ENCODE results near the gene TERF2IP. TPM values are rescaled to one million over a fixed set of nuclear protein-coding genes. Genes with fewer than 3 reads are reported as not detected.
A peak's percentile ranks its signal among the peaks of the same experiment; 100 is the strongest.

TERF2IP gene
- total and polyA plus RNA-seq, 9 of the 15 experiments (the other 6 are each of a cell fraction or from before 2014, with no cell fraction given), result 14.5 to 64.2 (median 47.0) TPM

- TF ChIP-seq NR0B1 (IDR thresholded peaks at IDR 0.05; ENCODE audit: partially characterized antibody), result no peak
- TF ChIP-seq ZNF354B (CRISPR knock-in tag; IDR thresholded peaks at IDR 0.05), result no peak
- TF ChIP-seq TEAD1 (CRISPR knock-in tag; IDR thresholded peaks at IDR 0.05), result peak; percentile 54 to 62; a peak in 1 of 4 replicates
- no peak for TF ChIP-seq DLX4 (CRISPR knock-in tag; IDR thresholded peaks at IDR 0.05)
- TF ChIP-seq CGGBP1 (CRISPR knock-in tag; IDR thresholded peaks at IDR 0.05), result no peak
- no peak for TF ChIP-seq ZFPM2 (CRISPR knock-in tag; IDR thresholded peaks at IDR 0.05)
- TF ChIP-seq ZBTB33 (CRISPR knock-in tag; IDR thresholded peaks at IDR 0.05), result no peak; the same call in 1 of the 2 replicates
- no peak for TF ChIP-seq ILF3 (IDR thresholded peaks at IDR 0.05; ENCODE audit: borderline replicate concordance)
- no peak for TF ChIP-seq ZNF3 (CRISPR knock-in tag; IDR thresholded peaks at IDR 0.05)
- TF ChIP-seq SMARCC2 (IDR thresholded peaks at IDR 0.05; ENCODE audit: low read depth), result no peak
- TF ChIP-seq ZKSCAN8 (CRISPR knock-in tag; IDR thresholded peaks at IDR 0.05), result no peak
- TF ChIP-seq WHSC1 (IDR thresholded peaks at IDR 0.05; ENCODE audit: low read length), result no peak
- no peak for TF ChIP-seq MEF2A (IDR thresholded peaks at IDR 0.05; ENCODE audit: control insufficient read depth, low read depth, low read length)
- no peak for TF ChIP-seq XRCC3 (IDR thresholded peaks at IDR 0.05)
- TF ChIP-seq BRF2 (IDR thresholded peaks at IDR 0.05; ENCODE audit: borderline replicate concordance, insufficient read depth, insufficient read length), result no peak
- TF ChIP-seq ZBTB5 (IDR thresholded peaks at IDR 0.05), result no peak
- TF ChIP-seq SREBF2 (CRISPR knock-in tag; IDR thresholded peaks at IDR 0.05), result no peak
- TF ChIP-seq RBFOX2 (IDR thresholded peaks at IDR 0.05; ENCODE audit: low read depth, low read length), result peak; percentile 95
- TF ChIP-seq ZNF174 (CRISPR knock-in tag; IDR thresholded peaks at IDR 0.05), result no peak
- no peak for TF ChIP-seq EZH2 (IDR thresholded peaks at IDR 0.05; ENCODE audit: borderline replicate concordance, low read depth, low read length)
- peak; percentile 92 for TF ChIP-seq POLR2A (conservative IDR thresholded peaks at IDR 0.05)
Observed at GRCh38 chr16:75622761-75623605, 24.6 kb upstream of the TERF2IP start, which contains the start of gene ADAT1 (continued).

All from K562 (cell line).